ENCODE results near the gene CFAP20DC. TPM values are rescaled to one million over a fixed set of nuclear protein-coding genes. Genes with fewer than 3 reads are reported as not detected.

CFAP20DC gene
- total RNA-seq, 4 donors from 2014 or later: 0.13 to 1.6 (median 0.35) TPM; not detected in 1

- Histone ChIP-seq H3K4me3 (no peak overlapping the region), H3K9me3 (peaks cover 0 to 9% (median 0%) of the 10 kb centered on the region in 3 donors), H3K27ac (no peak overlapping the region), H3K36me3 (no peaks in the 10 kb centered on the region), H3K4me1 (no peaks in the 10 kb centered on the region), H3K27me3 (no peaks in the 10 kb centered on the region)
- WGBS, 2 donors (ENCODE audit: low coverage in 1 of 2): 78% methylated on average over 6 of the region's 6 CpGs
- TF ChIP-seq CTCF (IDR thresholded peaks at IDR 0.05) (no peak), POLR2AphosphoS5 (IDR thresholded peaks at IDR 0.05) (no peak), POLR2A (IDR thresholded peaks at IDR 0.05) (no peak), EP300 (IDR thresholded peaks at IDR 0.05) (no peak)
- no peak for ATAC-seq
Measured at GRCh38 chr3:58784888-58785287, 264.9 kb downstream of the CFAP20DC start.

GRCh38 chr3:58784425-58784824, 265.4 kb downstream of the CFAP20DC start:
- WGBS, 2 donors (ENCODE audit: low coverage in 1 of 2): 86 to 87% methylated on average over 4 of the region's 4 CpGs
- no peaks in the 10 kb centered on the region for H3K27me3 ChIP-seq

GRCh38 chr3:58783845-58784244, 266.0 kb downstream of the CFAP20DC start:
- Histone ChIP-seq H3K9me3 (peaks cover 0 to 19% (median 0%) of the 10 kb centered on the region in 3 donors), H3K27ac (no peak overlapping the region), H3K27me3 (no peaks in the 10 kb centered on the region), H3K4me3 (no peak overlapping the region), H3K36me3 (no peaks in the 10 kb centered on the region), H3K4me1 (no peaks in the 10 kb centered on the region)
- ATAC-seq: no peak
- TF ChIP-seq POLR2AphosphoS5 (IDR thresholded peaks at IDR 0.05) (no peak), EP300 (IDR thresholded peaks at IDR 0.05) (no peak), POLR2A (IDR thresholded peaks at IDR 0.05) (no peak), CTCF (IDR thresholded peaks at IDR 0.05) (no peak)
- 88 to 100% methylated on average over 1 to 2 of the region's 2 CpGs for WGBS, 2 donors (ENCODE audit: low coverage in 1 of 2)

More at GRCh38 chr3:58784425-58784824, 265.4 kb downstream of the CFAP20DC start:
- Histone ChIP-seq H3K36me3 (no peaks in the 10 kb centered on the region), H3K4me1 (no peaks in the 10 kb centered on the region), H3K9me3 (peaks cover 0 to 14% (median 0%) of the 10 kb centered on the region in 3 donors), H3K4me3 (no peak overlapping the region), H3K27ac (no peak overlapping the region)
- TF ChIP-seq EP300 (IDR thresholded peaks at IDR 0.05) (no peak), POLR2AphosphoS5 (IDR thresholded peaks at IDR 0.05) (no peak), POLR2A (IDR thresholded peaks at IDR 0.05) (no peak), CTCF (IDR thresholded peaks at IDR 0.05) (no peak)
- no peak for ATAC-seq

GRCh38 chr3:58779934-58780333, 269.9 kb downstream of the CFAP20DC start:
- Histone ChIP-seq H3K36me3 (no peaks in the 10 kb centered on the region), H3K4me1 (no peaks in the 10 kb centered on the region), H3K9me3 (peaks cover 0 to 32% (median 0%) of the 10 kb centered on the region in 3 donors), H3K4me3 (no peak overlapping the region), H3K27ac (no peak overlapping the region), H3K27me3 (no peaks in the 10 kb centered on the region)
- TF ChIP-seq POLR2A (IDR thresholded peaks at IDR 0.05) (no peak), CTCF (IDR thresholded peaks at IDR 0.05) (no peak), EP300 (IDR thresholded peaks at IDR 0.05) (no peak), POLR2AphosphoS5 (IDR thresholded peaks at IDR 0.05) (no peak)
- no peak for ATAC-seq

GRCh38 chr3:58776231-58776630, 273.6 kb downstream of the CFAP20DC start:
- TF ChIP-seq POLR2AphosphoS5 (IDR thresholded peaks at IDR 0.05): no peak
- no peak for TF ChIP-seq POLR2A (IDR thresholded peaks at IDR 0.05)
- no peak for TF ChIP-seq CTCF (IDR thresholded peaks at IDR 0.05)
- TF ChIP-seq EP300 (IDR thresholded peaks at IDR 0.05): no peak
- 55 to 60% methylated on average over 2 of the region's 2 CpGs for WGBS, 2 donors (ENCODE audit: low coverage in 1 of 2)
- Histone ChIP-seq H3K27me3 (no peaks in the 10 kb centered on the region), H3K36me3 (no peaks in the 10 kb centered on the region), H3K27ac (no peak overlapping the region), H3K4me3 (no peak overlapping the region), H3K4me1 (no peaks in the 10 kb centered on the region), H3K9me3 (peaks cover 0 to 32% (median 0%) of the 10 kb centered on the region in 3 donors)
- no peak for ATAC-seq

All from gastroesophageal sphincter (tissue), 4 donors.